ENCODE measurements around the gene FAM90A26.
"Not testable (repeated sequence)": the region's sequence is repeated elsewhere in the genome, so short reads cannot be mapped to it uniquely, and the experiment has no call there.

DNA sequence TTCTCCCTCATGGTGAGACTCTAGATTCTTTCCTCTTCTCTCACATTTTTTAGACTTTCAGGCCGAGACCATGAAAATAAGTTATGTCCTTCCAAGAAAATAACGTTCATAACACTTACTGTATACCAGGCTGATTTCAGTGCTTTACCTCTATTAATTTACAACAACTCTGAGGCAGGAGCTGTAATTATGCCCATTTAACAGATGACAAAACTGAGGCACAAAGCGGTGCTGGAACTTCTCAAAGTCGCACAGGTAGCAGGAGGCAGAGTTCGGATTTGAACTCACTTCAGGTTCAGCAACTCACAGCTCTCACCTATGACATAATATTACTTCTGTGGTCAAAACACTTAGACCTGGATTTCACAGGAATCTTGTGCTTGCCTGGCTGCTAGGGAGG is 36.2 kb upstream of the FAM90A26 start:
- TF ChIP-seq EZH2phosphoT487 (IDR thresholded peaks at IDR 0.05; ENCODE audit: borderline replicate concordance, low read length); EZH2 (IDR thresholded peaks at IDR 0.05; ENCODE audit: low read length, unreplicated experiment): not testable (repeated sequence)
- TF ChIP-seq, protein P1, sequence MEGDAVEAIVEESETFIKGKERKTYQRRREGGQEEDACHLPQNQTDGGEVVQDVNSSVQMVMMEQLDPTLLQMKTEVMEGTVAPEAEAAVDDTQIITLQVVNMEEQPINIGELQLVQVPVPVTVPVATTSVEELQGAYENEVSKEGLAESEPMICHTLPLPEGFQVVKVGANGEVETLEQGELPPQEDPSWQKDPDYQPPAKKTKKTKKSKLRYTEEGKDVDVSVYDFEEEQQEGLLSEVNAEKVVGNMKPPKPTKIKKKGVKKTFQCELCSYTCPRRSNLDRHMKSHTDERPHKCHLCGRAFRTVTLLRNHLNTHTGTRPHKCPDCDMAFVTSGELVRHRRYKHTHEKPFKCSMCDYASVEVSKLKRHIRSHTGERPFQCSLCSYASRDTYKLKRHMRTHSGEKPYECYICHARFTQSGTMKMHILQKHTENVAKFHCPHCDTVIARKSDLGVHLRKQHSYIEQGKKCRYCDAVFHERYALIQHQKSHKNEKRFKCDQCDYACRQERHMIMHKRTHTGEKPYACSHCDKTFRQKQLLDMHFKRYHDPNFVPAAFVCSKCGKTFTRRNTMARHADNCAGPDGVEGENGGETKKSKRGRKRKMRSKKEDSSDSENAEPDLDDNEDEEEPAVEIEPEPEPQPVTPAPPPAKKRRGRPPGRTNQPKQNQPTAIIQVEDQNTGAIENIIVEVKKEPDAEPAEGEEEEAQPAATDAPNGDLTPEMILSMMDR (conservative IDR thresholded peaks at IDR 0.05; ENCODE audit: low read depth, low read length): not testable (repeated sequence)
